ENCODE results near the gene PHF23. TPM values are rescaled to one million over a fixed set of nuclear protein-coding genes. Genes with fewer than 3 reads are reported as not detected.
A peak's percentile ranks its signal among the peaks of the same experiment; 100 is the strongest.

PHF23 gene
- 33.7 TPM for total RNA-seq

GRCh38 chr17:7239091-7240027, at the start of gene PHF23:
Gene PHF23, minus strand, starts transcription at chr17:7239457. Its CDS starts 178 bp downstream, at chr17:7239279.
- peak; percentile 99 for DNase-seq

GRCh38 chr17:7285679-7286078, 46.4 kb upstream of the PHF23 start:
- DNase-seq = no peak

GRCh38 chr17:7284911-7285310, 45.7 kb upstream of the PHF23 start:
- DNase-seq = no peak

GRCh38 chr17:7283471-7284216, 44.4 kb upstream of the PHF23 start:
- no peak for DNase-seq

- no peak for DNase-seq
These were observed 43.6 kb upstream of the PHF23 start for GRCh38 chr17:7282752-7283321.

- DNase-seq = no peak
These were observed 42.9 kb upstream of the PHF23 start for GRCh38 chr17:7281953-7282751.

- peak; percentile 42 for DNase-seq
These were observed 42.1 kb upstream of the PHF23 start, which contains the start of gene SLC2A4 for GRCh38 chr17:7281074-7281952. Gene SLC2A4, plus strand, starts transcription at chr17:7281718. Its CDS starts 217 bp downstream, at chr17:7281935.

GRCh38 chr17:7280519-7281073, 41.3 kb upstream of the PHF23 start:
- peak; percentile 54 for DNase-seq

GRCh38 chr17:7279448-7279847, 40.2 kb upstream of the PHF23 start:
- no peak for DNase-seq

- no peak for DNase-seq
These were observed 27.5 kb upstream of the PHF23 start for GRCh38 chr17:7266784-7267183.

GRCh38 chr17:7263801-7264078, 24.5 kb upstream of the PHF23 start:
- no peak for DNase-seq

GRCh38 chr17:7262935-7263800, 23.9 kb upstream of the PHF23 start:
- DNase-seq = no peak

- DNase-seq = no peak
These were observed 23.1 kb upstream of the PHF23 start, which contains the start of gene CLDN7 for GRCh38 chr17:7262192-7262934. Gene CLDN7, minus strand, starts transcription at chr17:7262478. Its CDS starts 435 bp downstream, at chr17:7262043.

GRCh38 chr17:7261379-7262191, 22.3 kb upstream of the PHF23 start:
- no peak for DNase-seq

GRCh38 chr17:7260651-7261378, 21.6 kb upstream of the PHF23 start:
- DNase-seq = no peak

GRCh38 chr17:7260151-7260550, 20.9 kb upstream of the PHF23 start:
- no peak for DNase-seq

- DNase-seq = no peak
These were observed 20.3 kb upstream of the PHF23 start for GRCh38 chr17:7259555-7259889.
